ENCODE results near the gene IDH2.

- TF ChIP-seq CTCF (conservative IDR thresholded peaks at IDR 0.05): no peak
- TF ChIP-seq ZFX (IDR thresholded peaks at IDR 0.05): no peak
Observed at GRCh38 chr15:90114451-90114901, 12.2 kb upstream of the IDH2 start.
